GM23338 (cell line): ENCODE measurements around the gene YPEL2. TPM values are rescaled to one million over a fixed set of nuclear protein-coding genes. Genes with fewer than 3 reads are reported as not detected.

ENCODE experiments used
- ATAC-seq: fragments of 200-7000 bp; cut with Tn5 transposase; 3 replicates; pipeline ENCODE4 v1.9.1; 2020
- DNase-seq: peaks from one replicate; pipeline ENCODE4 v3.0.0-alpha.2; 2015; ENCODE audit warnings: low spot score
- H2AFZ ChIP-seq: fragments of 200-600 bp; sonication (generic); 2 replicates; pipeline ENCODE4 v1.8.0; 2016; ENCODE audit warnings: antibody characterized with exemption, mild to moderate bottlenecking, moderate library complexity
- H3F3A ChIP-seq: fragments of 200-600 bp; sonication (generic); replicated peaks from 2 replicates; pipeline ENCODE4 v1.8.0; 2017; ENCODE audit warnings: antibody characterized with exemption, mixed run types, low read depth
- H3K27ac ChIP-seq: fragments of 200-600 bp; sonication (generic); 2 replicates; pipeline ENCODE4 v1.6.1; 2016; ENCODE audit warnings: low read depth
- H3K27me3 ChIP-seq: fragments of 200-600 bp; sonication (generic); 2 replicates; pipeline ENCODE4 v1.8.0; 2016; ENCODE audit warnings: mild to moderate bottlenecking, mixed run types, moderate library complexity; ENCODE audit not compliant: insufficient read depth
- H3K36me3 ChIP-seq: fragments of 200-600 bp; sonication (generic); 2 replicates; pipeline ENCODE4 v1.8.0; 2016; ENCODE audit warnings: mild to moderate bottlenecking; ENCODE audit not compliant: insufficient read depth
- H3K4me1 ChIP-seq: fragments of 200-600 bp; sonication (generic); 2 replicates; pipeline ENCODE4 v1.8.0; 2016; ENCODE audit warnings: mild to moderate bottlenecking, moderate library complexity; ENCODE audit not compliant: insufficient read depth
- H3K4me2 ChIP-seq: fragments of 200-600 bp; sonication (generic); 2 replicates; pipeline ENCODE4 v1.7.1; 2017; ENCODE audit warnings: mixed run types
- H3K4me3 ChIP-seq: fragments of 200-600 bp; sonication (generic); 2 replicates; pipeline ENCODE4 v1.6.1; 2016; ENCODE audit warnings: mixed run types
- H3K79me2 ChIP-seq: fragments of 200-600 bp; sonication (generic); replicated peaks from 2 replicates; pipeline ENCODE4 v1.8.0; 2017; ENCODE audit warnings: mild to moderate bottlenecking; ENCODE audit not compliant: insufficient read depth
- H3K9me2 ChIP-seq: fragments of 200-600 bp; sonication (generic); 2 replicates; pipeline ENCODE4 v1.8.0; 2017; ENCODE audit not compliant: insufficient read depth
- H4K20me1 ChIP-seq: fragments of 200-600 bp; sonication (generic); replicated peaks from 2 replicates; pipeline ENCODE4 v1.8.0; 2017; ENCODE audit warnings: mild to moderate bottlenecking; ENCODE audit not compliant: insufficient read depth
- H3K27ac Mint-ChIP-seq: 2 replicates; pipeline ENCODE4 v1.8.0; 2020; ENCODE audit warnings: inconsistent platforms, mild to moderate bottlenecking, moderate library complexity, mixed read lengths
- H3K27me3 Mint-ChIP-seq: 3 replicates; pipeline ENCODE4 v1.8.0; 2022; ENCODE audit warnings: low read depth, mild to moderate bottlenecking, moderate library complexity, mixed read lengths, inconsistent platforms; ENCODE audit not compliant: insufficient read depth, poor library complexity
- H3K36me3 Mint-ChIP-seq: 3 replicates; pipeline ENCODE4 v1.8.0; 2021; ENCODE audit warnings: low read depth, mild to moderate bottlenecking, inconsistent platforms, moderate library complexity, mixed read lengths
- H3K4me1 Mint-ChIP-seq: 3 replicates; pipeline ENCODE4 v1.8.0; 2020; ENCODE audit warnings: mild to moderate bottlenecking, inconsistent platforms, mixed read lengths
- H3K4me3 Mint-ChIP-seq: 3 replicates; pipeline ENCODE4 v1.8.0; 2021; ENCODE audit warnings: moderate library complexity, mild to moderate bottlenecking, inconsistent platforms, mixed read lengths
- H3K9me3 Mint-ChIP-seq: 3 replicates; pipeline ENCODE4 v1.8.0; 2020; ENCODE audit warnings: moderate library complexity, mild to moderate bottlenecking, inconsistent platforms, mixed read lengths
- CREB1 ChIP-seq: fragments of 250-450 bp; sonication (Bioruptor Pico); IDR thresholded peaks from 2 replicates; pipeline ENCODE4 v1.5.0; 2020; ENCODE audit warnings: low read depth, mild to moderate bottlenecking, moderate library complexity
- EZH2 ChIP-seq: fragments of 200-600 bp; sonication (generic); IDR thresholded peaks from one replicate; pipeline ENCODE4 v1.8.0; 2017; ENCODE audit warnings: antibody characterized with exemption, mild to moderate bottlenecking, low read depth; ENCODE audit not compliant: unreplicated experiment
- EZH2phosphoT487 ChIP-seq: fragments of 200-600 bp; sonication (generic); IDR thresholded peaks from one replicate; pipeline ENCODE4 v1.8.1; 2018; ENCODE audit warnings: antibody characterized with exemption; ENCODE audit not compliant: unreplicated experiment
- JUNB ChIP-seq: IDR thresholded peaks from one replicate; pipeline ENCODE4 v1.6.1; 2016; ENCODE audit warnings: antibody characterized with exemption; ENCODE audit not compliant: unreplicated experiment
- NANOG ChIP-seq: IDR thresholded peaks from 2 replicates; pipeline ENCODE4 v1.6.1; 2016; ENCODE audit warnings: antibody characterized with exemption, borderline replicate concordance
- POLR2AphosphoS5 ChIP-seq: IDR thresholded peaks from 2 replicates; pipeline ENCODE4 v1.6.1; 2016; ENCODE audit warnings: antibody characterized with exemption, low read depth
- STAT1 ChIP-seq: IDR thresholded peaks from one replicate; pipeline ENCODE4 v1.6.1; 2016; ENCODE audit warnings: antibody characterized with exemption; ENCODE audit not compliant: unreplicated experiment
- ZNF114 ChIP-seq: fragments of 250-450 bp; sonication (Bioruptor Pico); IDR thresholded peaks from 2 replicates; pipeline ENCODE4 v1.5.0; 2020; ENCODE audit warnings: mild to moderate bottlenecking, moderate library complexity
- ZNF331 ChIP-seq: fragments of 250-450 bp; sonication (Bioruptor Pico); IDR thresholded peaks from 2 replicates; pipeline ENCODE4 v1.5.0; 2020; ENCODE audit warnings: low read depth, mild to moderate bottlenecking, moderate library complexity
- polyA plus RNA-seq: library from polyadenylated mRNA; unstranded; fragments of >200 nt; fragmentation: Nextera tagmentation; extraction: Ambion mirVana; gene quantifications from 2 replicates; pipeline ENCODE4 v1.2.1, GENCODE V29; 2016
- total RNA-seq: library from RNA; depleted of rRNA; stranded (reverse); fragments of >200 nt; shearing (Covaris generic); gene quantifications from 2 replicates; pipeline ENCODE4 v1.2.3, GENCODE V29; 2014
- TF ChIP-seq, protein P1 (sequence below): fragments of 250-450 bp; sonication (Bioruptor Pico); IDR thresholded peaks from 2 replicates; pipeline ENCODE4 v1.5.0; 2020; ENCODE audit warnings: mild to moderate bottlenecking, moderate library complexity
- TF ChIP-seq, protein P2 (sequence below), 2 experiments: fragments of 200-600 bp in 1 of 2; sonication (generic) in 1 of 2; conservative IDR thresholded peaks; 2 replicates each; pipeline versions ENCODE4 v1.5.1 to v1.6.1; 2016 to 2017; ENCODE audit warnings: antibody characterized with exemption in 2 of 2, low read depth in 2 of 2, mild to moderate bottlenecking in 2 of 2, moderate library complexity in 1 of 2
- TF ChIP-seq, protein P3 (sequence below): IDR thresholded peaks from 2 replicates; pipeline ENCODE4 v1.6.1; 2016; ENCODE audit warnings: antibody characterized with exemption
- TF ChIP-seq, protein P4 (sequence below): IDR thresholded peaks from one replicate; pipeline ENCODE4 v1.6.1; 2018; ENCODE audit warnings: antibody characterized with exemption; ENCODE audit not compliant: unreplicated experiment

Gene YPEL2
- total and polyA plus RNA-seq, 2 experiments from 2014 or later = 4.1 to 5.2 TPM

DNA sequence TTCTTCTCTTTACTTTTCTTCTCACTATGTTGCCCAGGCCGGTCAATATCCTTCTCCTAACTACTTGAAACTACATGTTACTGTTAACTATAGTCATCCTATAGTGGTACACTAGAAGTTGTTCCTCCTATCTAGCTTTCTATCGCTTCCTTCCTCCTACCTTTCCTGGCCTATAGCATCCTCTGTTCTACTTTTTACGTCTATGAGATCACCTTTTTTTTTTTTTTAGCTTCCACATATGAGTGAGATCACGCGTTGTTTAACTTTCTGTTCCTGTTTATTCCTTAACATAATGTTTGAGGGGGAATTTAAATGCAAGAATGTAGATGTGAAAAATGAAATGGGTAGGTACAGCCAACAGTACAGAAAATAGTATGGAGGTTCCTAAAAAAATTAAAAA, 30.5 kb upstream of the YPEL2 start:
- H3K4me1 ChIP-seq = no peaks in the 10 kb centered on the region
- no peaks in the 10 kb centered on the region for H4K20me1 ChIP-seq
- no peaks in the 10 kb centered on the region for H3F3A ChIP-seq
- no peaks in the 10 kb centered on the region for H3K36me3 ChIP-seq
- no peaks in the 10 kb centered on the region for H3K27me3 ChIP-seq
- ATAC-seq = no peak
- no peaks in the 10 kb centered on the region for H3K79me2 ChIP-seq
- H3K4me2 ChIP-seq = no peak overlapping the region
- no peaks in the 10 kb centered on the region for H3K9me2 ChIP-seq
- H3K4me3 Mint-ChIP-seq = no peak overlapping the region
- no peak for TF ChIP-seq STAT1
- TF ChIP-seq, protein P1, sequence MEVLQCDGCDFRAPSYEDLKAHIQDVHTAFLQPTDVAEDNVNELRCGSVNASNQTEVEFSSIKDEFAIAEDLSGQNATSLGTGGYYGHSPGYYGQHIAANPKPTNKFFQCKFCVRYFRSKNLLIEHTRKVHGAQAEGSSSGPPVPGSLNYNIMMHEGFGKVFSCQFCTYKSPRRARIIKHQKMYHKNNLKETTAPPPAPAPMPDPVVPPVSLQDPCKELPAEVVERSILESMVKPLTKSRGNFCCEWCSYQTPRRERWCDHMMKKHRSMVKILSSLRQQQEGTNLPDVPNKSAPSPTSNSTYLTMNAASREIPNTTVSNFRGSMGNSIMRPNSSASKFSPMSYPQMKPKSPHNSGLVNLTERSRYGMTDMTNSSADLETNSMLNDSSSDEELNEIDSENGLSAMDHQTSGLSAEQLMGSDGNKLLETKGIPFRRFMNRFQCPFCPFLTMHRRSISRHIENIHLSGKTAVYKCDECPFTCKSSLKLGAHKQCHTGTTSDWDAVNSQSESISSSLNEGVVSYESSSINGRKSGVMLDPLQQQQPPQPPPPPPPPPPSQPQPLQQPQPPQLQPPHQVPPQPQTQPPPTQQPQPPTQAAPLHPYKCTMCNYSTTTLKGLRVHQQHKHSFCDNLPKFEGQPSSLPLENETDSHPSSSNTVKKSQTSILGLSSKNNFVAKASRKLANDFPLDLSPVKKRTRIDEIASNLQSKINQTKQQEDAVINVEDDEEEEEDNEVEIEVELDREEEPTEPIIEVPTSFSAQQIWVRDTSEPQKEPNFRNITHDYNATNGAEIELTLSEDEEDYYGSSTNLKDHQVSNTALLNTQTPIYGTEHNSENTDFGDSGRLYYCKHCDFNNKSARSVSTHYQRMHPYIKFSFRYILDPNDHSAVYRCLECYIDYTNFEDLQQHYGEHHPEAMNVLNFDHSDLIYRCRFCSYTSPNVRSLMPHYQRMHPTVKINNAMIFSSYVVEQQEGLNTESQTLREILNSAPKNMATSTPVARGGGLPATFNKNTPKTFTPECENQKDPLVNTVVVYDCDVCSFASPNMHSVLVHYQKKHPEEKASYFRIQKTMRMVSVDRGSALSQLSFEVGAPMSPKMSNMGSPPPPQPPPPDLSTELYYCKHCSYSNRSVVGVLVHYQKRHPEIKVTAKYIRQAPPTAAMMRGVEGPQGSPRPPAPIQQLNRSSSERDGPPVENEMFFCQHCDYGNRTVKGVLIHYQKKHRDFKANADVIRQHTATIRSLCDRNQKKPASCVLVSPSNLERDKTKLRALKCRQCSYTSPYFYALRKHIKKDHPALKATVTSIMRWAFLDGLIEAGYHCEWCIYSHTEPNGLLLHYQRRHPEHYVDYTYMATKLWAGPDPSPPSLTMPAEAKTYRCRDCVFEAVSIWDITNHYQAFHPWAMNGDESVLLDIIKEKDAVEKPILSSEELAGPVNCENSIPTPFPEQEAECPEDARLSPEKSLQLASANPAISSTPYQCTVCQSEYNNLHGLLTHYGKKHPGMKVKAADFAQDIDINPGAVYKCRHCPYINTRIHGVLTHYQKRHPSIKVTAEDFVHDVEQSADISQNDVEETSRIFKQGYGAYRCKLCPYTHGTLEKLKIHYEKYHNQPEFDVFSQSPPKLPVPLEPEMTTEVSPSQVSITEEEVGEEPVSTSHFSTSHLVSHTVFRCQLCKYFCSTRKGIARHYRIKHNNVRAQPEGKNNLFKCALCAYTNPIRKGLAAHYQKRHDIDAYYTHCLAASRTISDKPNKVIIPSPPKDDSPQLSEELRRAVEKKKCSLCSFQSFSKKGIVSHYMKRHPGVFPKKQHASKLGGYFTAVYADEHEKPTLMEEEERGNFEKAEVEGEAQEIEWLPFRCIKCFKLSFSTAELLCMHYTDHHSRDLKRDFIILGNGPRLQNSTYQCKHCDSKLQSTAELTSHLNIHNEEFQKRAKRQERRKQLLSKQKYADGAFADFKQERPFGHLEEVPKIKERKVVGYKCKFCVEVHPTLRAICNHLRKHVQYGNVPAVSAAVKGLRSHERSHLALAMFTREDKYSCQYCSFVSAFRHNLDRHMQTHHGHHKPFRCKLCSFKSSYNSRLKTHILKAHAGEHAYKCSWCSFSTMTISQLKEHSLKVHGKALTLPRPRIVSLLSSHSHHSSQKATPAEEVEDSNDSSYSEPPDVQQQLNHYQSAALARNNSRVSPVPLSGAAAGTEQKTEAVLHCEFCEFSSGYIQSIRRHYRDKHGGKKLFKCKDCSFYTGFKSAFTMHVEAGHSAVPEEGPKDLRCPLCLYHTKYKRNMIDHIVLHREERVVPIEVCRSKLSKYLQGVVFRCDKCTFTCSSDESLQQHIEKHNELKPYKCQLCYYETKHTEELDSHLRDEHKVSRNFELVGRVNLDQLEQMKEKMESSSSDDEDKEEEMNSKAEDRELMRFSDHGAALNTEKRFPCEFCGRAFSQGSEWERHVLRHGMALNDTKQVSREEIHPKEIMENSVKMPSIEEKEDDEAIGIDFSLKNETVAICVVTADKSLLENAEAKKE (CRISPR knock-in tag) = no peak
- TF ChIP-seq, protein P2, sequence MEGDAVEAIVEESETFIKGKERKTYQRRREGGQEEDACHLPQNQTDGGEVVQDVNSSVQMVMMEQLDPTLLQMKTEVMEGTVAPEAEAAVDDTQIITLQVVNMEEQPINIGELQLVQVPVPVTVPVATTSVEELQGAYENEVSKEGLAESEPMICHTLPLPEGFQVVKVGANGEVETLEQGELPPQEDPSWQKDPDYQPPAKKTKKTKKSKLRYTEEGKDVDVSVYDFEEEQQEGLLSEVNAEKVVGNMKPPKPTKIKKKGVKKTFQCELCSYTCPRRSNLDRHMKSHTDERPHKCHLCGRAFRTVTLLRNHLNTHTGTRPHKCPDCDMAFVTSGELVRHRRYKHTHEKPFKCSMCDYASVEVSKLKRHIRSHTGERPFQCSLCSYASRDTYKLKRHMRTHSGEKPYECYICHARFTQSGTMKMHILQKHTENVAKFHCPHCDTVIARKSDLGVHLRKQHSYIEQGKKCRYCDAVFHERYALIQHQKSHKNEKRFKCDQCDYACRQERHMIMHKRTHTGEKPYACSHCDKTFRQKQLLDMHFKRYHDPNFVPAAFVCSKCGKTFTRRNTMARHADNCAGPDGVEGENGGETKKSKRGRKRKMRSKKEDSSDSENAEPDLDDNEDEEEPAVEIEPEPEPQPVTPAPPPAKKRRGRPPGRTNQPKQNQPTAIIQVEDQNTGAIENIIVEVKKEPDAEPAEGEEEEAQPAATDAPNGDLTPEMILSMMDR (conservative IDR thresholded peaks at IDR 0.05; ENCODE audit: low read depth in 2 of 2) = no peak
- TF ChIP-seq NANOG = no peak
- no peak for TF ChIP-seq EZH2phosphoT487
- TF ChIP-seq ZNF331 (CRISPR knock-in tag) = no peak
- TF ChIP-seq, protein P3, sequence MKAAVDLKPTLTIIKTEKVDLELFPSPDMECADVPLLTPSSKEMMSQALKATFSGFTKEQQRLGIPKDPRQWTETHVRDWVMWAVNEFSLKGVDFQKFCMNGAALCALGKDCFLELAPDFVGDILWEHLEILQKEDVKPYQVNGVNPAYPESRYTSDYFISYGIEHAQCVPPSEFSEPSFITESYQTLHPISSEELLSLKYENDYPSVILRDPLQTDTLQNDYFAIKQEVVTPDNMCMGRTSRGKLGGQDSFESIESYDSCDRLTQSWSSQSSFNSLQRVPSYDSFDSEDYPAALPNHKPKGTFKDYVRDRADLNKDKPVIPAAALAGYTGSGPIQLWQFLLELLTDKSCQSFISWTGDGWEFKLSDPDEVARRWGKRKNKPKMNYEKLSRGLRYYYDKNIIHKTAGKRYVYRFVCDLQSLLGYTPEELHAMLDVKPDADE = no peak
- TF ChIP-seq, protein P4, sequence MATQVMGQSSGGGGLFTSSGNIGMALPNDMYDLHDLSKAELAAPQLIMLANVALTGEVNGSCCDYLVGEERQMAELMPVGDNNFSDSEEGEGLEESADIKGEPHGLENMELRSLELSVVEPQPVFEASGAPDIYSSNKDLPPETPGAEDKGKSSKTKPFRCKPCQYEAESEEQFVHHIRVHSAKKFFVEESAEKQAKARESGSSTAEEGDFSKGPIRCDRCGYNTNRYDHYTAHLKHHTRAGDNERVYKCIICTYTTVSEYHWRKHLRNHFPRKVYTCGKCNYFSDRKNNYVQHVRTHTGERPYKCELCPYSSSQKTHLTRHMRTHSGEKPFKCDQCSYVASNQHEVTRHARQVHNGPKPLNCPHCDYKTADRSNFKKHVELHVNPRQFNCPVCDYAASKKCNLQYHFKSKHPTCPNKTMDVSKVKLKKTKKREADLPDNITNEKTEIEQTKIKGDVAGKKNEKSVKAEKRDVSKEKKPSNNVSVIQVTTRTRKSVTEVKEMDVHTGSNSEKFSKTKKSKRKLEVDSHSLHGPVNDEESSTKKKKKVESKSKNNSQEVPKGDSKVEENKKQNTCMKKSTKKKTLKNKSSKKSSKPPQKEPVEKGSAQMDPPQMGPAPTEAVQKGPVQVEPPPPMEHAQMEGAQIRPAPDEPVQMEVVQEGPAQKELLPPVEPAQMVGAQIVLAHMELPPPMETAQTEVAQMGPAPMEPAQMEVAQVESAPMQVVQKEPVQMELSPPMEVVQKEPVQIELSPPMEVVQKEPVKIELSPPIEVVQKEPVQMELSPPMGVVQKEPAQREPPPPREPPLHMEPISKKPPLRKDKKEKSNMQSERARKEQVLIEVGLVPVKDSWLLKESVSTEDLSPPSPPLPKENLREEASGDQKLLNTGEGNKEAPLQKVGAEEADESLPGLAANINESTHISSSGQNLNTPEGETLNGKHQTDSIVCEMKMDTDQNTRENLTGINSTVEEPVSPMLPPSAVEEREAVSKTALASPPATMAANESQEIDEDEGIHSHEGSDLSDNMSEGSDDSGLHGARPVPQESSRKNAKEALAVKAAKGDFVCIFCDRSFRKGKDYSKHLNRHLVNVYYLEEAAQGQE = no peak
- TF ChIP-seq POLR2AphosphoS5 = no peak
- TF ChIP-seq JUNB = no peak
- TF ChIP-seq CREB1 = no peak
- no peak for TF ChIP-seq ZNF114 (CRISPR knock-in tag)
- no peak for TF ChIP-seq EZH2
- no peak overlapping the region for H3K27ac ChIP-seq
- peaks cover 6% of the 10 kb centered on the region for H3K27me3 Mint-ChIP-seq
- no peak overlapping the region for H3K27ac Mint-ChIP-seq
- H2AFZ ChIP-seq = no peak overlapping the region
- H3K9me3 Mint-ChIP-seq = no peaks in the 10 kb centered on the region
- no peaks in the 10 kb centered on the region for H3K36me3 Mint-ChIP-seq
- DNase-seq = no peak
- no peaks in the 10 kb centered on the region for H3K4me1 Mint-ChIP-seq
- no peak overlapping the region for H3K4me3 ChIP-seq
